Measurements from ENCODE around the gene KAT2B.

- no peak for TF ChIP-seq CTCF (IDR thresholded peaks at IDR 0.05)
- TF ChIP-seq POLR2A (IDR thresholded peaks at IDR 0.05) = no peak
Measured at GRCh38 chr3:20111836-20112235, 71.6 kb downstream of the KAT2B start.

All from thyroid gland (tissue), 4 donors.